ENCODE measurements around the gene NLRP14.

The NLRP14 gene

DNA sequence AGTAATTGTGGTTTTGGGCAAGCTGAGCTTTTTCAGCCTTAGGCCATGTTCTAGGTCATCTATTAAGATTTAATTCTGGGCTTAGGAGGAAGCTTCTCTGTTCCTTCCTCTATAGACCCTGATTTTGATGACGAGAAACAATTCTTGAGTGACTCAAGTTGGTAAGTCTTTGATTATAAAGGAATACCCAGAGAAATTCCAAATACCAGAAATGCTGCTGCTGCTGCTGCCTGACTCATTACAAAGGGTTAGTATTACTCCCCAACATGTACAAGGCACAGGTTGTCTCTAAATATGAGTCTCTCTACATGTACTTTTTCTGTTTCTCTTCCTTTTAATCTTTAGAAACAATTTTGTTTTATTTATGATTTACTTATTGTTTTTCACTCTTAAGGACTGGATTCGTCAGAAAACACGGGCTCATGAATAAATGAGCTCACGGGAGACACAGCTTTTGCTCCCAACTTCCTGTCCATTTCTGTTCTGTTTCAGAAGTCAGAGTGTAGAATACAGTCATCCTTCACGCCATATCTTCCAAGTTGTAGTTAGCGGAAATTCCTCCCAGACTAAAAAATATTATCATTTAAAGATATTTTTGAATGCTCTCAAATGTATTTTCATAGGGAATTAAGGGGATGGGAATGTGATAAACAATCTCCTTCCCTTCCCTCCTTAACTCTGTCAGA is 36.7 kb downstream of the NLRP14 start:
- no peaks in the 10 kb centered on the region for H3K36me3 ChIP-seq (ENCODE audit: control insufficient read depth, insufficient read depth, low read length)
- no peaks in the 10 kb centered on the region for H3K4me1 ChIP-seq (ENCODE audit: control insufficient read depth, insufficient read depth, low read length, poor library complexity, severe bottlenecking)
- no peak overlapping the region for H3K27ac ChIP-seq (ENCODE audit: low read depth, low read length, severe bottlenecking)
- 90% methylated on average over 3 of the region's 6 CpGs; no CpG with 5 or more reads in 1 of the 2 experiments for WGBS, 2 experiments (ENCODE audit: insufficient coverage in 2 of 2)
- no peaks in the 10 kb centered on the region for H3K9me3 ChIP-seq (ENCODE audit: control insufficient read depth, low read length)
- H3K4me3 ChIP-seq (ENCODE audit: extremely low read depth, insufficient read depth, low read length, poor library complexity, severe bottlenecking), result no peak overlapping the region

DNA sequence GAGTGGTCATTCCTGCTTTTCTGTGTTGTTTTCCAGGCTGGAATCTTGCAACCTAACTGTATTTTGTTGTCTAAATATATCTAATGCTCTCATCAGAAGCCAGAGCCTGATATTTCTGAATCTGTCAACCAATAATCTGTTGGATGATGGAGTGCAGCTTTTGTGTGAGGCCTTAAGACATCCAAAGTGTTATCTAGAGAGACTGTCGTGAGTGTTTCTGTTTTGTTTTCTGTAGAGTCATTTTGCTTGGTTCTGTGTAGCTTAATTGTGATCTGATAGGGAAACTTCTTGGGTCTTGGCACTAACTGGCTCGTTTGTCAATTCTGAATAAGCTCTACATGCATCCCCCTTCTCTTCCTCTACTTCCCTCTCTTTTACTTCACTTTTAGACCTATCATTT is 37.4 kb downstream of the NLRP14 start:
- Histone ChIP-seq H3K4me3 (ENCODE audit: extremely low read depth, insufficient read depth, low read length, poor library complexity, severe bottlenecking) (no peak overlapping the region), H3K9me3 (ENCODE audit: control insufficient read depth, low read length) (no peaks in the 10 kb centered on the region), H3K27ac (ENCODE audit: low read depth, low read length, severe bottlenecking) (no peak overlapping the region), H3K4me1 (ENCODE audit: control insufficient read depth, insufficient read depth, low read length, poor library complexity, severe bottlenecking) (no peaks in the 10 kb centered on the region), H3K36me3 (ENCODE audit: control insufficient read depth, insufficient read depth, low read length) (no peaks in the 10 kb centered on the region)
- 75 to 100% methylated on average over 1 to 2 of the region's 2 CpGs for WGBS, 2 experiments (ENCODE audit: insufficient coverage in 2 of 2)

DNA sequence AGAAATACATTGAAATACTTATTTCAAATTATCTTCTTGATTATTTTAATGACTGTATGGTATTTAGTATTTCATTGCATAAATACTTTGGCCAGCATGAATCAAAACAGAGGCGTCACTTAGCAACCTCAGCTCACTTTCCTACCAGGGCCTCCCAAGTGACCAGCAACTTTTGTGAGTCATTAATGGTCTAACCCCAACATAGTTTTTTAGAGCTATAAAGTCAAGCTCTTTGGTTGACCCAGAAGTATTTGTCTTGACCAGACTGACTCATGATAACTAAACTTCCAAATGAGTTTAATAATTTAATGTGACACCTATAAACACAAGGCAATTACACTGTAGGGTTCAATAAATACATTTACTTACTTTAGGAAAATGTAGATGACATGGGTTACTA is 40.6 kb downstream of the NLRP14 start:
- no peaks in the 10 kb centered on the region for H3K4me1 ChIP-seq (ENCODE audit: control insufficient read depth, insufficient read depth, low read length, poor library complexity, severe bottlenecking)
- H3K27ac ChIP-seq (ENCODE audit: low read depth, low read length, severe bottlenecking), result no peak overlapping the region
- no CpG with 5 or more reads among the region's 1 CpG for WGBS, 2 experiments (ENCODE audit: insufficient coverage in 2 of 2)
- no peaks in the 10 kb centered on the region for H3K9me3 ChIP-seq (ENCODE audit: control insufficient read depth, low read length)
- H3K4me3 ChIP-seq (ENCODE audit: extremely low read depth, insufficient read depth, low read length, poor library complexity, severe bottlenecking), result no peak overlapping the region
- H3K36me3 ChIP-seq (ENCODE audit: control insufficient read depth, insufficient read depth, low read length), result no peaks in the 10 kb centered on the region

DNA sequence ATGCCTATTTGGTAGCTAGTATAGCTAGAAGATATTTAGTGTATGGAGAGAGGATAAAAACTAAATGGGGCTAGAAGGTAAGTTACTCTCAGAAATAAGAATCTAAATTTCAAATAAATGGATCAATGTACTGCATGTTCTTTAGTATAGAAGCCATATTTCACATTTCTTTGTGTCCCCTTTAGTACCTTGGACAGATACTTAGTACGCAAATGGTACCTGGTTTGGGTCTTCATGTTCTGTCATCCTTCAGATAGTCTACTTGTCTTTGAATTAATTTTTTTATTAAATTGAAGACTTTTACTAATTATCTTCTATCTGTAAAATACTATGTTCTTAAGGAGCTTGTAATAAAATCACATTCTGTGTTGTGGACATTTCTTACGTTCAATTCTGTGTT is 42.3 kb downstream of the NLRP14 start:
- Histone ChIP-seq H3K4me3 (ENCODE audit: extremely low read depth, insufficient read depth, low read length, poor library complexity, severe bottlenecking) (no peak overlapping the region), H3K4me1 (ENCODE audit: control insufficient read depth, insufficient read depth, low read length, poor library complexity, severe bottlenecking) (no peaks in the 10 kb centered on the region), H3K9me3 (ENCODE audit: control insufficient read depth, low read length) (no peaks in the 10 kb centered on the region), H3K36me3 (ENCODE audit: control insufficient read depth, insufficient read depth, low read length) (no peaks in the 10 kb centered on the region), H3K27ac (ENCODE audit: low read depth, low read length, severe bottlenecking) (no peak overlapping the region)
- no CpG with 5 or more reads among the region's 2 CpGs for WGBS, 2 experiments (ENCODE audit: insufficient coverage in 2 of 2)

DNA sequence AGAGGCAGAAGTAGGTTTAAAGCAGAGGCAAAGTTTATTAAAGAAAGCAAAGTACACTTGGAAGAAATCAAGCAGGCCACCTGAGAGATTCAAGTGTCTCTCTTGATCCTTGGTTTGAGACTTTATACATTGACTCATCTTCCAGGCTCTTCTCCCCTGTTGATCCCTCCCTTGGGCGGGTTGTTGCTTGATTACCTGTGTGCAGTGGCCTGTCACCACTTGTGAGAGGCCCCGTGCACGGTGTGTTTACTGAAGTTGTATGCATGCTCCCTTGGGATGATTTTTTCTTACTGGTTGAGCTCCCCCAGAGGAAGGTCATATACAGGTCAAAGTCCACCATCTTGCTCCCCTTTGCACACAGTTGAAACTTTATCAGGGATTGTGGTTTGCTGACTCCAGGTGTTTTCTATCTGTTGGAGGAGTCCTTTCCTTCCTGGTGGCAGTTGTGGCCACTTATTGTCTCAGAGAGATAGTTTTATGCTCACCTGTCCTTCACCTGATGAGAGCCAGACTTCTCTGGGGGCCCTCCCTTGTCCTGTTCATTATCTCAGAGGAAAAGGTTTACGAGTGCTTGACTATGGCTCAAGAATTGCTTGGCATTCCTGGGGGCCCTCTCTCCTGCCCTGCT is 52.2 kb downstream of the NLRP14 start:
- Histone ChIP-seq H3K36me3 (ENCODE audit: control insufficient read depth, insufficient read depth, low read length) (no peaks in the 10 kb centered on the region), H3K27ac (ENCODE audit: low read depth, low read length, severe bottlenecking) (no peak overlapping the region), H3K4me1 (ENCODE audit: control insufficient read depth, insufficient read depth, low read length, poor library complexity, severe bottlenecking) (no peaks in the 10 kb centered on the region), H3K9me3 (ENCODE audit: control insufficient read depth, low read length) (no peaks in the 10 kb centered on the region), H3K4me3 (ENCODE audit: extremely low read depth, insufficient read depth, low read length, poor library complexity, severe bottlenecking) (no peak overlapping the region)
- WGBS, 2 experiments (ENCODE audit: insufficient coverage in 2 of 2), result 71% methylated on average over 1 of the region's 4 CpGs; no CpG with 5 or more reads in 1 of the 2 experiments

DNA sequence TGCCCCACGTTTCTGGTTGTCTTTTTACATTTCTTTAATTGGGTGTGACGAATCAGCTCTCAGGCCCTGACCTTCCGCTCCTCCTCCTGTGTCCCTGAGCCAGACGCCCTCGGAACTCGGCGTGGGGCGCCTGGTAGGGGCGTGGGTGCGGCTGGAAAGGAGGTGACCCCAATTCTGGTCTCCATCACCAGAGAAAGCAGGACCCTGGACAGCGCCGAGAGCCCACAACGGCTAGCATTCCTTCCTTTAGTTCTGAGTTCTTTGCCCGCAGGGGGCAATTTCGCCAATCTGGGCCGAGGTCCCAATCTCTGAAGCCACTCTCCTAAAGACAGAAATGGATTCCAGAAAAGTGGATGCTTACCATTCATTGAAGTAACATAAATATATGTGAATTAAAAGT is 56.8 kb downstream of the NLRP14 start:
- Histone ChIP-seq H3K9me3 (ENCODE audit: control insufficient read depth, low read length) (peaks cover 4% of the 10 kb centered on the region), H3K27ac (ENCODE audit: low read depth, low read length, severe bottlenecking) (no peak overlapping the region), H3K36me3 (ENCODE audit: control insufficient read depth, insufficient read depth, low read length) (no peaks in the 10 kb centered on the region), H3K4me3 (ENCODE audit: extremely low read depth, insufficient read depth, low read length, poor library complexity, severe bottlenecking) (no peak overlapping the region), H3K4me1 (ENCODE audit: control insufficient read depth, insufficient read depth, low read length, poor library complexity, severe bottlenecking) (no peaks in the 10 kb centered on the region)
- WGBS, 2 experiments (ENCODE audit: insufficient coverage in 2 of 2), result 80 to 86% methylated on average over 10 to 13 of the region's 16 CpGs

DNA sequence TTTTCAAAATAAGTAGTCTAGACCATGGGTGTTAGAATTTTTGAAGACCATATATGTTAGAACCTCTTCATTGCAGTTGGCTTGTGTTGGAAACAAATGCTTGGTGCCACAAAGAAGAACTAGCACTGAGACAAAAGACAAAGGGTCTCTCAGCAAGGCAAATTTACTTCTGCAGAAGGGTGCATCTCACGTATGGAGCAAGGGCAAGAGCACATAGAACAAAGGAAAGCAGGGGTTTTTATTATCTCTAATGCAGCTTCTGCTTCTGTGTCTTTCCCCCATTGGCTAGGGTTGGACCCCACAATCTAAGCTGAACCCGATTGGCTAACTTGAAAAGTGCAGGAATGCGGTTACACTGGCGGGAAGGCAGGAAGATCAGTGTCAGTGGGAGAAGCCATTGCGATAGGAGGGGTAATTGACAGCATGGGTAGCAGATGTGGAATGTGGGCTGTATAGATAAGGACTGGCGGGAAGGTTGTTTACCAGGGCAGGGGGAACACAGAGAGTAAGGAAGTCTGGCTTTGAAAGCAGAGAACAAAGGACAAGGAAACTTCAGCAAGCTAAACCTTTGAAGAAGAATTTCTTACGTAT is 59.4 kb downstream of the NLRP14 start:
- Histone ChIP-seq H3K27ac (ENCODE audit: low read depth, low read length, severe bottlenecking) (no peak overlapping the region), H3K4me3 (ENCODE audit: extremely low read depth, insufficient read depth, low read length, poor library complexity, severe bottlenecking) (no peak overlapping the region), H3K4me1 (ENCODE audit: control insufficient read depth, insufficient read depth, low read length, poor library complexity, severe bottlenecking) (no peaks in the 10 kb centered on the region), H3K9me3 (ENCODE audit: control insufficient read depth, low read length) (peaks cover 4% of the 10 kb centered on the region), H3K36me3 (ENCODE audit: control insufficient read depth, insufficient read depth, low read length) (no peaks in the 10 kb centered on the region)
- 88 to 93% methylated on average over 4 to 7 of the region's 7 CpGs for WGBS, 2 experiments (ENCODE audit: insufficient coverage in 2 of 2)

DNA sequence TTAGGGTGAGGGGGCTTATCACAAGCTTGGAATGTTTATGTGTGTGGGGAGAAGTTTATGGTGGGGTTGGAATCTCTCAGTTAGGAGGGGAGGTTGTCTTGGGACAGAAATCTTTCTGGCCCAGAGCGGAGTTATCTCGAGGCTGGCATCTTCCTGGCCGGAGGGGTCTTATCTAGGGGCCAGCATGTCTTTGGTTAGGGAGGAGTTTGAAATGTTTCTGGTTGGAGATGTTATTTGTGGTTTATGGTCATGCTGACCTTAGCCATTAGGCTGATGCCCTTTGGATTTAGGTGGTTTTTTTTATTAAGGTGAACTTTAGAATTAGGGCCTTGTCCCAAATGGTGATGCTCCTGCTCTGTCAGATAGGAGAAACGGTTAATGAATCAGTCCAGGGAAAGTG is 60.6 kb downstream of the NLRP14 start:
- 87 to 88% methylated on average over 3 to 4 of the region's 4 CpGs for WGBS, 2 experiments (ENCODE audit: insufficient coverage in 2 of 2)
- no peak overlapping the region for H3K27ac ChIP-seq (ENCODE audit: low read depth, low read length, severe bottlenecking)

DNA sequence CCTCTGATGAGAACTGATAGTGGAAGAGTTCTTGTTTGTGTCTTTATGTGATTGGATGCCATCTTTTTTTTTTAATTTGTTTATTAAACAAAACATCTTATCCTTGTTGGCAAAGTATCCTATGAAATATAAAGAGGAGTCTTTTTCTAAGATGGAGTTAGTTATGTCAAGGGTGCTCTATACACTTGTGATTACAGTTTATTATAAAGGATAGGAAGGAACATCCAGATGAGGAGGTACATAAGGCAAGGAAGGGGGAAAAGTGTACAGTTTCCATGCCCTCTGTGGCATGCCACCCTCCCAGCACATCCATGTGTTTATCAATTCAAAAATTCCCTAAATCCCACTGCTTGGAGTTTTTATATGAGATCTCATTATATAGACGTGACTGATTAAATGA is 61.2 kb downstream of the NLRP14 start:
- Histone ChIP-seq H3K27ac (ENCODE audit: low read depth, low read length, severe bottlenecking) (no peak overlapping the region), H3K4me1 (ENCODE audit: control insufficient read depth, insufficient read depth, low read length, poor library complexity, severe bottlenecking) (no peaks in the 10 kb centered on the region), H3K9me3 (ENCODE audit: control insufficient read depth, low read length) (peaks cover 4% of the 10 kb centered on the region), H3K4me3 (ENCODE audit: extremely low read depth, insufficient read depth, low read length, poor library complexity, severe bottlenecking) (no peak overlapping the region), H3K36me3 (ENCODE audit: control insufficient read depth, insufficient read depth, low read length) (no peaks in the 10 kb centered on the region)
- no CpG with 5 or more reads among the region's 1 CpG for WGBS, 2 experiments (ENCODE audit: insufficient coverage in 2 of 2)

More for the DNA sequence above, 60.6 kb downstream of the NLRP14 start:
- Histone ChIP-seq H3K36me3 (ENCODE audit: control insufficient read depth, insufficient read depth, low read length) (no peaks in the 10 kb centered on the region), H3K4me1 (ENCODE audit: control insufficient read depth, insufficient read depth, low read length, poor library complexity, severe bottlenecking) (no peaks in the 10 kb centered on the region), H3K9me3 (ENCODE audit: control insufficient read depth, low read length) (peaks cover 4% of the 10 kb centered on the region), H3K4me3 (ENCODE audit: extremely low read depth, insufficient read depth, low read length, poor library complexity, severe bottlenecking) (no peak overlapping the region)

DNA sequence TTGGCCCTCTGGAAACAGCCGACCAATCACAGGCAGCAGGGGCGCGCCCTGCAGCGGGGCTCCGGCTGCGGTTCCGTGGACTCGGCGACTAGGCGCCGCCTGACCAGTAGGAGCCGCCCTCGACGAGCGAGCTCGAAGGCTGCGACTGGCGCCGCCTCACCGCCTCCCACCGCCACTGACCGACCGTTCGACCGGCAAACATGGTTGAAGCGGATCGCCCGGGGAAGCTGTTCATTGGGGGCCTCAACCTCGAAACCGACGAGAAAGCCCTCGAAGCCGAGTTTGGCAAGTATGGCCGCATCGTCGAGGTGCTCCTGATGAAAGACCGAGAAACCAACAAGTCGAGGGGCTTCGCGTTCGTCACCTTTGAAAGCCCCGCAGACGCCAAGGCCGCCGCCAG is 68.6 kb downstream of the NLRP14 start, which contains the start of gene RBMXL2:
TSS of gene RBMXL2 (plus strand) at position 78 of the 400 bp plus-strand sequence. CDS start at position 201, 123 bp downstream.
- Histone ChIP-seq H3K9me3 (ENCODE audit: control insufficient read depth, low read length) (no peaks in the 10 kb centered on the region), H3K4me1 (ENCODE audit: control insufficient read depth, insufficient read depth, low read length, poor library complexity, severe bottlenecking) (no peaks in the 10 kb centered on the region), H3K27ac (ENCODE audit: low read depth, low read length, severe bottlenecking) (no peak within 1 kb of the TSS), H3K4me3 (ENCODE audit: extremely low read depth, insufficient read depth, low read length, poor library complexity, severe bottlenecking) (no peak within 1 kb of the TSS), H3K36me3 (ENCODE audit: control insufficient read depth, insufficient read depth, low read length) (no peaks in the 10 kb centered on the region)
- 95% methylated on average over 45 of the region's 45 CpGs for WGBS, 2 experiments (ENCODE audit: insufficient coverage in 2 of 2)

Data from mesodermal cell (in vitro differentiated cells).